HK-2 (cell line): ENCODE data around the gene SPTB.

Source experiments
- DNase-seq: peaks from one replicate; pipeline ENCODE4 v3.0.0-alpha.2; 2018; ENCODE audit not compliant: unreplicated experiment

The SPTB gene

DNA sequence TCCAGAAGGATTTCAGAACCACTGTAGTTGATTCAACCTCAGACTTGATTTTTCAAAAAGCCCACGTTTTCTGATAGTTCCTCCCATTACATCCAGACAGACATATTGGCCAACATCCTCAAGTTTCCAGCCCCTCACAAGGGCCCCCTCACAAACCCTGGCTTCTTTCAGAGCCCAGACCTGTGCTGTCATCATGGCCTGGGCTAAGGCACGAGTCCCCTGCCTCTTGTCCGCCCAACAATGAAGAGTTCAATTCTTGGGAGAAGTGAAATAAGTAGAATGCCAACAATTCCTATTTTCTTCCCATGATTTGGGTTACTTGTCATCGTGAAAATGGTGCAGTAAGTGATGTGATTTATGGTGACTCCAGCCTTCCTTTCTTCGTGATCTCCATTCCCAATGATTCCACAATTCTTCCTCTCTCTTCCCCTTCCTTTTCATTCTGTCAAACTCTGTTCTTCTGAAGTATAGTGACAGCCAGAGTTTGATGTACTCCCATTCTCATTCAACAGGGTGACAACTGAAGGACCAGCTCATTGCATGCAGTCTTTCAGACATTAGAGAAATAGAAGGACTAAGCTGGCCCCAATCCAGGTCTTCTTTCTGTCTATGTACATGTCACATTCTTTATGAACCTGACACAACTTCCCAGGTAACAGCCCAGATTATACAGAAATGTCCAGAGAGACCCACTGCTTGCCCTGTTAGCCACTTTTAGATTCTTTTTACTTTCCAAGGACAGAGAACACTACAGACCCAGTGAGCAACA is 29.2 kb downstream of the SPTB start:
- no peak for DNase-seq

DNA sequence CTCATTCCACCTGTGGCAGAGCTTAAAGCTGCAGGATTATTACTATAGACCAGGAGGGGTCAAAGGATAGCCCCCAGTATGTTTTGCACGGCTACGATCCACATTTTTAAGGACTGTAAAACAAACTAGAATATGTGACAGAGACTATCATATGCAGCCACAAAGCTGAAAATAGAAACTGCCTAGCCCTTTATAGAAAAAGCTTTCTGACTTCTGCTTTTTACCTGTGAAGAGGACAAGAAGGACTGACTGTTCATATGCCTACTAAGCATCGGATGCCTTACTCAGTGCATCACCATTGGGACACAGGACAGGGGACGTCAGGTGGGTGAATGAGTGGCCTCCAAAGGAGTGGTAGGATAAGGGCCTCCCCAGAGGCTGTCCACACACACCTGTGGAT is 29.8 kb downstream of the SPTB start:
- no peak for DNase-seq

DNA sequence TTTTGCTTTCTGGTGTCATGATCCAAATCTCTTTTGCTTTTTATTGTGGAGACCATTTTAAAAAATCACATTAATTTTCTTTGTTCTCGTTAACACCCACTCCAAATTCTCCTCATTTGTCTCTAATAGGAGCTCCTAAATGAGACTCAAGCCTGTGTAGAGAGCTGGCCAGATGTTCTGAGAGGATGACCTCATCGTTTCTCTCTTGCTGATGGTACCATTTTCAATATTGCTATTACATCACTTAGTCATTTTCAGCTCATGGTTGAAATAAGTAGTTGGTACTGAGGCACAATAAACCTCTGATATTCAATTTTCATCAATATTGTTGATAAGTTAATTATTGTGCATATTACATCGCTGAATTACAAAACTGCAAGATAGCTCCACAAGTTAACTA is 31.5 kb downstream of the SPTB start:
- no peak for DNase-seq

DNA sequence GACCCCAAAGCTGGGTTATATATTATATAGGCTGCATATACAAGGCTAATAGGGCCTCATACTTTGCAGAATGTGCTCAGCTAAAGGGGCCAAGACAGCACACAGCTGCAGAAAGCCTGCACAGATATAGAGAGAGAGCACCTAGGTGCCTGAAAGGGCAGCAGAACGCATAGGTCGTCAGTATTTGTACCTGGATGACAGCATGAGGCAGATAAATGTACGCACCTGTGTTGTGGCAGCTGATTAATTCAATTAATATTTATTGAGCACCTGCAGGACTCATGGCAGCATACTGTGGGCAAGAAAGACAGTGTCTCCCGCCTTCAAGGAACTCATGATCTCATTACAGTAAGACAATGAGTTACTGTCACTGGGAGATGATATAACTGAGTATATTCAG is 33.4 kb downstream of the SPTB start:
- DNase-seq = no peak

DNA sequence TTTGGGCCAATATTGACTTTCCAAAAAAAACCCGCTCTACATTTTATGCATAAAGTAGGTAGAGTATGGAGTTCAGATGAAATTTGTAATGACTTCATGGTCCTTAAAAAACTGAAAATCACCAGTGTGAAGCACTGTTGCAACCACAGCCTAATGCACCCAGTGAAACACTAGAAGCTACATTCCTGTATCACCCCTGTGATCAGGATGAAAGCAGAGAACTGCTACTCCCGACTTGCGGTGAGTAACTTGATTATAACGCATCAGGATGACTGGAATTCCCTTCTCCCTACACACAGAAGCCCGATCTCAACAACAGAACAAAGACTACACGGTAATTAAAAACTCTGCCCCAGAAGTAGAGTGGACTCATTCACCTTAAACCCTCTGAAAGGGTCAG is 33.8 kb downstream of the SPTB start:
- DNase-seq = no peak

DNA sequence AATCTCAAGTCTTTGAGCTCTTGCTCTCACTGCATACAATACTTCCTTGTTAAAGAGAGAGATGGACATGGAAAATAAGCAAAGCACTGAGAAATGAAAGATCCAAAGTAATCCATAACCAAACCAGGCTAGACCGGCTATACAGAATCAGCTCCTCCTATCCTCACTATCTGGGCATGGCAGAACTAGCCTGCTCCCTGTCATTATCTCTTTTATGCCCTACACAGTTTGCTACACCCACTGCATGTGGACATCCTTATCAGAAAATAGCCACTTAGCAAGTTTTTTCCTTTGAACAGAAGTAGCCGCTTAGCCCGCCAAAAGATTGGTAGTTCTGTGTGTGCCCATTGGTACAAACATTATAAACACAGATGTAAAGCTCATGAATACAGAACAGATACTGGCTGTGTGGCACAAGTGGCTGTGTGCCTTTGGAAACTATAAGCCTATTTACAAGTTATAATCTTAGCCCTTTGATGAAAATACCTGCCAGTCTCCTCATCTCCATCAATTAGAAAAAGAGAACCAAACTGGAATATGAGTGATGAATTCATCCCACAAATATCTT is 34.7 kb downstream of the SPTB start:
- no peak for DNase-seq

DNA sequence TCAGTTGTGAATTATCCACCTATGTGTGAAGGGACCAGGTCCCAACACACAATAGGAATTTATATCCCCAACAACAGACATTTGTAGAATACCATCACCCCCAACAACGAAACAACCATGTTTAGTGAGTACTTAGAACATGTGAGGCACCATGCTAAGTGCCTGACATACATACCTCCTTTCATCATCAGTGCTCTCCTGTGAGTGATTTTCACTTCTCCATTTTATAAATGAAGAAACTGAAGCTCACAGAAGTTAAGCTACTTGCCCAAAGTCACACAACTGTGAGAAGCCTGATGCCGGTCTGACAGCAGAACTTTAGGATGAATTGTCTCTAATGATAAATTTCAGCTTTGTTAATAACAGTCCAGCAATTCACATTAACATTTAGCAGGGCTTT is 35.4 kb downstream of the SPTB start:
- no peak for DNase-seq

DNA sequence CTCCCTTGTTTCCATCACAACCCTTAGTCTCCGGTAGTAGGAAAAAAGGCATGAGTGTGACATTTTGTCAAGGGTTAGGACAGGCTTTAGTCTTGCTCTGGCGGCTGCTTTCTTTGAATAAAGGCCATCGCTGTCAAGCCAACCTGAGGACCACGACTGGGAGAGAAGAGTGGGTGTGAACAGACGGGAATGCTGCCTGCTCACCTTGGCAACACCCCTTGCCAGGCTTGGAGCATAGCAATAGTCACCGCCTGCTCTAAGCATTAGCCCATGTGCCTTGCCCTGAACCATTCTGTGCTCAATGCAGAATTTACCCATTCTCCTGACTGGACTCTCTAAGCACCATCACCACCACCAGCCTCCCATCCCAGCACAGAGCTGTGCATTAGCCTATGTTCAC is 36.2 kb downstream of the SPTB start:
- DNase-seq = no peak

DNA sequence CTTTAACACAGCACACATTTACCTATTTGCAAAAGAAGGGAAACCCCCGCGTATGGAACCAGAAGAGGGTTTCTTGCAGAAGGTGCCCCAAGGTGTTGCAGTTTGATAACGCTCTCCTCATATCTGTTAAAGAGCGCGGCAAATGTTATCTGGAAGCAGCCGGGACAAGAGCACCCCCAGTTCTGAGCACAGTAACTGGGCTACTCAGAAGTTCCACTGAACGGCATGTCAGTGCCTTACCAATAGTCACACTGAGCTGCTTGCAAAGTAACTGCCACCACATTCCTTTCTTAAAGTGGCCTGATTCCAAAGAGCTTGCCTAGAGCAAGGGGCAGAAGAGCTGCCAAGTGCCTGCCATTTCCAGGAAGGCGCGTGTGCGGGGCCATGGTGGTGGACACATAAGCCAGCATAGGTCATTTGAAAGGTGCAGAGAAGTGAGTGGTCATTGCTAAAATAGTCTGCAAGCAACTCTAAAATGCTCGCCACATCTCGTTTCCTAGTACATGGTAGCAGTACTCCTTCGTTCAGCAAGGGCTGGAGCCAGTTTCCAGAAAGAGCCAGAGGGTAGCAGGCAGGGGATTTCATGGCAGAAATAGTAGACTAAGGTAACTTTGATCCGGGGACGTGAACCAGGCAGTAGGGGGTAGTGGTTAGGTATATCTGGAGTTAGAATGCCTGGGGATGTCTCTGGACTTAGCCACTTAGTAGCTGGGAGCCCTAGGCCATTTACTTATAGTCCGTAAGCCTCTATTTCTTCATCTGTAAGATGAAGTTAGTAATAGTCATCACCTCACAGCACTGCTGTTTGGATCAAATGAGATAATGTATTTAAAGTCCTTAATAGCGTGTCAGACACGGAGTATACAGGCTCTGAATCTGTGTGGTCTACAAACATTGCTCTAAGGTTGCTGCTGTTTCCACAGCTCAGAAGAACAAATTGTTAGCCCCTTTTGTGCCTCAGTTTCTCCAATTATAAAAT is 37.6 kb downstream of the SPTB start:
- no peak for DNase-seq

DNA sequence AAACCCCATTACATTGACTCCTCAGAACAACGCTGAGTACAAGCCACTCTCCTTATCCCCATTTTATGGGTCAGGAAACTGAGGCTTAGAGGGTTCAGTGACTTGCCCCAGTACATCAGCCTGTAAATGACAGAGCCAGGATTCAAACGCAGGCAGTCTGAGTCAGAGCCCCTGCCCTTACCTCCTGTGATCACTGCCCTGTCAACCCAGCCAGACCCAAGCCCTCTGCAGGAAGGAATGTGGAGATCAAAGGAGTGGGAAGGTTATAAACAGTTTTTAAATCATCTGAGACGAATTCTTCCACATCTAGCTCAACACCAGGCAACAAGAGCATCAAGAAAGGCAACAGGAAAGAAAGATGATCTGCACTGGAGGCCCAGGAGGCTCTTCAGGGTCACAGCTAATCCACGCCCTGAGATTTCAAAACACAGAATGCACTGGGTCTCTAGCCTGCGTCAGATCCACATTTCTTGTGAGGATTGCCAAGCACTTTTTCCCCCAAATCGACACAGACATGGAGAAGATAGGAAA is 38.5 kb downstream of the SPTB start:
- DNase-seq = peak; percentile 34

DNA sequence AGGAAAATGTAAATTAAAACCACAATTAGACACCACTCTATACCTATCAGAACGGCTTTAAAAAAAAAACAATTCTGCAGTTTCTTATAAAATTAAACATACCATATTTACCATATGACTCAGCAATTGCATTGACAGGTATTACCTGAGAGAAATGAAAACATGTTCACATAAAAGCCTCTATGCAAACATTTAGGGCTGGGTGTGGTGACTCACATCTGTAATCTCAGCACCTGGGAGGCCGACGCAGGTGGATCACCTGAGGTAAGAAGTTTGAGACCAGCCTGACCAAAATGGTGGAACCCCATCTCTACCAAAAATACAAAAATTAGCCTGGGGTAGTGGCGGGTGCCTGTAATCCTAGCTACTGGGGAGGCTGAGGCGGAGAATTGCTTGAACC is 41.1 kb downstream of the SPTB start:
- no peak for DNase-seq

DNA sequence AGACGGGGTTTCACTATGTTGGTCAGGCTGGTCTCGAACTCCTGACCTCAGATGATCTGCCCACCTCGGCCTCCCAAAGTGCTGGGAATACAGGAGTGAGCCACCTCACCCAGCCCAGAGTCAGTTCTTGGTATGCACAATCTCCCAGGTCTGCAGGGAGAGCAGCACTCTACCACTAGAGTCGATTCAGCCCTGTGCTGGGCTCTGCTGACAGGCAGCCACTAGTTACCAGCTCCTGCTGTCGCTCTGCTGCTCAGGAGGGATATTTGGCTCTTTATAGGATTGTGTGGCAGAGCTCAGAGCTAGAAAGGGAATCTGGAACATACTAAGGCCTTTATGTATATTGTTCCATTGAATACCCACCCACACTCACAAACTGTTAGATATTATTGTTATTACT is 44.3 kb downstream of the SPTB start:
- DNase-seq = no peak

DNA sequence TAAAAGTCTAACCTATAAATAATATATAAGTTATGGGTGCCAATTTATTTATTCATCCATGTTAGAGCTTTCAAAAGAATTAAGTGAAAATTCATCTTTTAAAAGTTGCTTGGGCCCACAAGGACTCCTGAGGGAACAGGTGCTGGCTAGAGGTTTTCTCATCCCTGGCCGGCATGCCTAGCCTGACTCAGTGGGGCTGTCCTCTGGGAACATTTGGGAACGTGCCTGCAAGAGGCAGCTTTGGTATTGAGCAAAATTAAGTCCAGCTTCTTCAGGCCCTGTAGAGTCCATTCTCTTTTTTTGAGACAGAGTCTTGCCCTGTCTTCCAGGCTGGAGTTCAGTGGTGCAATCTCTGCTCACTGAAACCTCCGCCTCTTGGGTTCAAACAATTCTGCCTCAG is 44.7 kb downstream of the SPTB start:
- no peak for DNase-seq

DNA sequence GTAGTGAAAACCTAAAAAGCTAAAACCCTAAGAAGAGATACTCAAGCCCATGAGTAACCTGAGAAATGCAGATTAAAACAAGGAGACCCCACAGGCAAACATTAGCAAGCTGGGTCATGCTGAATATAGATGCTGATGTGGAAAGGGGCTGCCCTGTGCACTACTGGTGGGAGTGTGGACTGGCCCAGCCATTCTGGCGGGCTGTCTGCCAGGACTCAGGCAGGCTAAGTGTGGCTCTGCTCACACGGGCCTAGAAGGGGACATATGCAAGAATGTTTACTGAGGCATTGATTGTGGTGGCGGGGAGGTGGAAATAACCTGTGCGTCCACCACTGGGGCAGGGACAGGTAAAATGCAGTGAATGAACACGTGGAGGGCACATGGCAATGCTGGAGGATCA is 48.3 kb downstream of the SPTB start:
- DNase-seq = no peak

DNA sequence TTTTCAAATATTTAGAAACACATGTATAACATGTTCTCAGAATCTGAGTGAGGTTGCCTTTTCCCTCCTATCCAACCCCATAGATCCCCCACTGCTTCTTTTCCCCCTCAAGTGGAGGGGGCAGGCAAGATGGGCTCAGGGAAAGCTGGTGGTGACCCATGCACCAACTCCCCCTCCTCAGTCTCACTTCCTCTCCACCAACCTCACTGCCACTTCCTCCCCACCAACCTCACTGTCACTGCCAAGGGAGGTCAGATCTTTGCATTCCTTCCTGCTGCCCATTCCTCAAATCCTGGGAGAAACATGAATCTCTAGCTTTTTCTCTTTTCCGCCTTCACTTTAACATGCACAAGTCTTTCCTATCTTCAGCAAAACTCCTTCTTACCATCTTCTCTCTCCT is 48.7 kb downstream of the SPTB start:
- no peak for DNase-seq

DNA sequence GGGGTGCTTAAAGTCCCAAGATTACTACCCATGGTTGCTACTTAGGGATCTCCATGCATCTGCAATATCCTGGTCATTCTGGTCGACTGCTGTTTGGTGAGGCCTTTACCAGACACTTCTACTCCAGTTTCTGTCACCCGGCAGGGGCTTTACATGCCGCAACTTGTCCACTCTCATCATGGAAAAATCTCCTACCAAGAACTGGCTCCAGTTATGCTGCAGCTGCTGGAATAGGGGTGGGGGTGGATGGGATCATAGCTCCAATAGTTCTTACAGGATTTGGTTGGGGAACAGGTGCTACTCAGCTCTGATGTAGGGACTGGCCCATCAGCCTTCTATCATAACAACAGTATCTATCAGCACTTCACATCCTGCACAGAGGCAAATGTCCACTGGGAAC is 51.6 kb downstream of the SPTB start:
- no peak for DNase-seq

DNA sequence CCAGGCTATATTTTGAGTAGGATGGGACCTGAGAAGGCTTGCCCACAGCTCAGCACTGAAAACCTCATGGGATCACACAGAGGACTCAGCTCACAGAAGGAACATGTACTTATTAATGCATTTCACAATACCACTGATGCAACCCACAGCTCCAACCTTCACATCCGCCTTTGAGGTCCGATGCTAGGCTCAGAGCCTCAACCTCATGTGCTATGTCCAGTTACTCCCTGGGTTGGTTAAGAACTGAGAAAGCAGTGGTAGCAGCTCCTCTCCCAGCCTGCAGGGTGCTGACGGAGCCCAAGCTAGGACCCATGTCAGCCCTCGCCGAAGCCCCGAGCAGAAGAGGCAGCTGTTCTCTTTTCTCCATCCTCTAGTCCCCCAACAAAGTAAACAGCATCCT is 52.9 kb downstream of the SPTB start:
- no peak for DNase-seq

DNA sequence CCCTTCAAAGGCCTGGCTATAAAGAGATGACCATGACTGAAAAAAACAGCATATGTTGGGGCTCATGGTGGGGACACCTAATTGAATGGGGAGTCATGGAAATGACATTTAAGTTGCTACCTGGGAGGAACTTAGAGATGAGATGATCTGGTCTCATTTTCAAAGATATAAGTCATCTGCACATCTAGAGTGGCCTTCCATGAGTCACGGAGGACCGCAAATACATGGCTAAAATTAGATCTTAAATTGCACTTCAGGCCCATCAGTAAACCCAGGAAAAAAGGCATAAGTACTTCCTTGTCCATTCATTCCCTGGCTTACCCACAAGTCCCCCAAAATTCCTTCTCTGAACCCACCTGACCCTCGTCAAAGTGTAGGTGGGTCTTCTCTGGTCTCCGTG is 53.4 kb downstream of the SPTB start:
- DNase-seq = no peak

DNA sequence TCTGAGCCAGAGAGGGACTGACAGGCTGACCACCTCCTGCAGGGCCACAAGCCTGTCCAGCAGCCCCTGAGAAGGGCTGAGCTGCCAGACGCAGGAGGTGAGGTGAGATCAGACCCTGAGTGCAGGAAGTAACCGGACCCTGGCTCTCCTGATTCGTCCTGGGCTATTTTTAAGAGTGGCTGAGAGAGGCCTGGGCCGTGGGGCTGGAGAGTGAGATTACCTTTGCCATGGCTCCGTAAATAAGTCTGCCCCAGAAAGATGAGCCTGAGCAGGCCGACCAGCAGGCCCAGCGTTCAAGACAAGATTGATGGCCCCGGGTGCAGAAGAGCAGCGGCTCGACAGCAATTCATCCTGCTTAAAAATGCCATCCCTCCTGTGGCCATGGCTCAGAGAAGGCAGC is 54.2 kb downstream of the SPTB start:
- no peak for DNase-seq

DNA sequence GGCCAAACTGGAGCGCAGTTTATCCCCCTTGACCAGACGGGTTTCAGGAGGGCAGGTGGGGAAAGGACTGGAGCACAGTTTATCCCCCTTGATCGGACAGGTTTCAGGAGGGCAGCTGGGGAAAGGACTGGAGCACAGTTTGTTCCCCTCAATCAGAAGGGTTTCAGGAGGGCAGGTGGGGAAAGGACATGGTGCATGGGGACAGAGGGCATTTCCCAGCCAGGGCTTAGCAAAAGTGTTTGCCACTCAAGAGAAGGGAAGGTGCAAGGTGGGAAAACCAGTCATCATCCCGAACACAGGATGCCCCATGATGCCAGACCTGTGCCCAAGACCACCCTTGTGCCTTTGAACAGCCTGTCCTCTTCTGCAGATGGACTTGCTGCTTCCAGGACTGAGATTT is 54.7 kb downstream of the SPTB start:
- no peak for DNase-seq

DNA sequence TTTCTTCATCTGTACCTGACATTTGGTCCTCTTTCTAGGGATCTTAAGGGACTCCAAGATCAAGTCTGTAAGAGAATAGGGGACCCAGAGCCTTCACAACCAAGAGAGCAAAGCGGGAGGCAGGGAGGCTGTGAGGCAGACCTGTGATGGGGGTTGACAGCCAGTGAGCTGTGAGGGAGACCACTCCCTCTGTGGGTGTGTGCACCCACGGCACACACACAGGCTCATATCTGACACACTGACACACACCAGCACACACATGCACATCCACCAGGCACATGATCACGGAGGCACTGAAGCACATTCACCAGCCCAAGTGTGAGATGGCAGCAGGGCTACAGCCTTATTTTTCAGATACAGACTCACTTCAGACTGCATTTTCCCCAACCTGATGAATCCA is 55.2 kb downstream of the SPTB start:
- no peak for DNase-seq

DNA sequence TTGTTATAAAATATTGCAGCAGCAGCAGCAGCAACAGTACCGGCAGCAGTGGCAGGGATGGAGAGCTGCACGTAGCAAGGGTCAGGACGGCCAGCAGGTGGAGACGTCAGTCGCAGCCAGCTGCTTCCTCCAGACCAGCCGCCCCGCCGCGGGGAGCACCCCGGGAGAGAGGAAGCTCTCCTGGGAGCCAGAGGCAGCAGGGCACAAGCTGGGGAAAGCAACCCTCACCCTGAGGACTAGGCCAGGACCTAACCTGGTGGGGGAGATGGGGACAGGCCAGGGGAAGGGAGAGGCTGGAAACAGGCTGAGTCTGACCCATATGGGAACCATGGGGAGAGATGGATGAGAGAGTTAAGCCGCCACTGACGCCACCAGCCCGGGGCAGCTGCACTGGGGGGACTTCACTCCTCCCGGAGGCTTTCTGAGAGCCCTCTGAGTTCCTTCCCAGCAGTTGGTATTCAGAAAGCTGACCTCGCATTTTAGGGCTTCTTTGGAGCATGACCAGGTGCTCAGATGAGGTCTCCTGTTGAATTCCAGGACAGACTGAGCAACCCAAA is 56.3 kb downstream of the SPTB start:
- DNase-seq = peak; percentile 70
